Measurements from ENCODE around the gene TMEM178A.

DNA sequence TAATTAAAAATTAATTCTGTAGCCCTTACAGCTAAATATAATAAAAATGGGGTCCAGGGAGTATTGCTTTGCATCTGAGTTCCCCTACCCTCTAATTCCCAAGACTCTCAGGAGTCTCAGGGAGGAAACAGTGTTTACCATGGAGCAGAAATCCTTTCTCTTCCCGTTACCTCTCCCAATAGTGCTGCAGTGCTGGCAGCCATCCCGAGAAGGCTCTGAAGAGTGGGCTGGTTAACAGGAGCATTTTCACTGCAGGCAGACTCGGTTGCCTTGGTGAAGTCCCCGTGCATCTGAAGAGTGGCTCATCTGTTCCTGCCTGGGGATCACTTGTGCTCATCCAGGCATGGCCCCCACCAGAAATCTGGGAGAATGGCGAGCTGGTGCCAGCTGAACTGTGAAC lies 41.8 kb upstream of the TMEM178A start:
- TF ChIP-seq, protein P1, sequence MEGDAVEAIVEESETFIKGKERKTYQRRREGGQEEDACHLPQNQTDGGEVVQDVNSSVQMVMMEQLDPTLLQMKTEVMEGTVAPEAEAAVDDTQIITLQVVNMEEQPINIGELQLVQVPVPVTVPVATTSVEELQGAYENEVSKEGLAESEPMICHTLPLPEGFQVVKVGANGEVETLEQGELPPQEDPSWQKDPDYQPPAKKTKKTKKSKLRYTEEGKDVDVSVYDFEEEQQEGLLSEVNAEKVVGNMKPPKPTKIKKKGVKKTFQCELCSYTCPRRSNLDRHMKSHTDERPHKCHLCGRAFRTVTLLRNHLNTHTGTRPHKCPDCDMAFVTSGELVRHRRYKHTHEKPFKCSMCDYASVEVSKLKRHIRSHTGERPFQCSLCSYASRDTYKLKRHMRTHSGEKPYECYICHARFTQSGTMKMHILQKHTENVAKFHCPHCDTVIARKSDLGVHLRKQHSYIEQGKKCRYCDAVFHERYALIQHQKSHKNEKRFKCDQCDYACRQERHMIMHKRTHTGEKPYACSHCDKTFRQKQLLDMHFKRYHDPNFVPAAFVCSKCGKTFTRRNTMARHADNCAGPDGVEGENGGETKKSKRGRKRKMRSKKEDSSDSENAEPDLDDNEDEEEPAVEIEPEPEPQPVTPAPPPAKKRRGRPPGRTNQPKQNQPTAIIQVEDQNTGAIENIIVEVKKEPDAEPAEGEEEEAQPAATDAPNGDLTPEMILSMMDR (IDR thresholded peaks at IDR 0.05), result no peak
- TF ChIP-seq POLR2A (IDR thresholded peaks at IDR 0.05), result no peak

All from transverse colon (tissue), 3 donors.